IPS DF 4.7 (cell line): Measurements from ENCODE around the gene MYO1D.
"Not testable (repeated sequence)": the region's sequence is repeated elsewhere in the genome, so short reads cannot be mapped to it uniquely, and the experiment has no call there.

Source experiments
- DNase-seq: peaks from one replicate; pipeline ENCODE4 v3.0.0-alpha.2; 2013; ENCODE audit warnings: low spot score; ENCODE audit errors: extremely low read depth

Gene MYO1D

GRCh38 chr17:32859857-32860525 lies 16.9 kb downstream of the MYO1D start:
- DNase-seq, result no peak

- DNase-seq, result no peak
These were observed 21.3 kb downstream of the MYO1D start for GRCh38 chr17:32855620-32856019.

- DNase-seq, result no peak
These were observed 22.0 kb downstream of the MYO1D start for GRCh38 chr17:32854832-32855389.

GRCh38 chr17:32854207-32854606 lies 22.7 kb downstream of the MYO1D start:
- no peak for DNase-seq

GRCh38 chr17:32852811-32853210 lies 24.1 kb downstream of the MYO1D start:
- no peak for DNase-seq

- DNase-seq, result no peak
These were observed 27.0 kb downstream of the MYO1D start for GRCh38 chr17:32849879-32850278.

GRCh38 chr17:32847977-32848376 lies 28.9 kb downstream of the MYO1D start:
- no peak for DNase-seq

GRCh38 chr17:32846143-32846542 lies 30.8 kb downstream of the MYO1D start:
- DNase-seq, result no peak

GRCh38 chr17:32840241-32840640 lies 36.7 kb downstream of the MYO1D start:
- no peak for DNase-seq

- no peak for DNase-seq
These were observed 40.4 kb downstream of the MYO1D start for GRCh38 chr17:32836527-32836926.

GRCh38 chr17:32835291-32835761 lies 41.6 kb downstream of the MYO1D start:
- no peak for DNase-seq

GRCh38 chr17:32834104-32834503 lies 42.8 kb downstream of the MYO1D start:
- no peak for DNase-seq

GRCh38 chr17:32833526-32833925 lies 43.4 kb downstream of the MYO1D start:
- no peak for DNase-seq

GRCh38 chr17:32833076-32833475 lies 43.8 kb downstream of the MYO1D start:
- DNase-seq, result no peak

GRCh38 chr17:32831627-32832243 lies 45.2 kb downstream of the MYO1D start:
- no peak for DNase-seq

- no peak for DNase-seq
These were observed 45.7 kb downstream of the MYO1D start for GRCh38 chr17:32831223-32831622.

GRCh38 chr17:32828822-32829221 lies 48.1 kb downstream of the MYO1D start:
- DNase-seq, result no peak

GRCh38 chr17:32827227-32827626 lies 49.7 kb downstream of the MYO1D start:
- DNase-seq, result no peak

GRCh38 chr17:32826076-32826475 lies 50.8 kb downstream of the MYO1D start:
- DNase-seq, result no peak

GRCh38 chr17:32824334-32824733 lies 52.6 kb downstream of the MYO1D start:
- no peak for DNase-seq

- no peak for DNase-seq
These were observed 53.9 kb downstream of the MYO1D start for GRCh38 chr17:32822996-32823395.

GRCh38 chr17:32821987-32822934 lies 54.7 kb downstream of the MYO1D start:
- DNase-seq, result not testable (repeated sequence)
